CD4-positive, alpha-beta T cell treated with Interleukin-17A for 1 hour (primary cell): ENCODE measurements around the gene LYSET.
"Not testable (repeated sequence)": the region's sequence is repeated elsewhere in the genome, so short reads cannot be mapped to it uniquely, and the experiment has no call there.

Source experiments
- DNase-seq: peaks from one replicate; pipeline ENCODE4 v3.0.0-alpha.2; 2020

The LYSET gene

GRCh38 chr14:93230539-93230938, 45.4 kb downstream of the LYSET start:
- DNase-seq = no peak

DNA sequence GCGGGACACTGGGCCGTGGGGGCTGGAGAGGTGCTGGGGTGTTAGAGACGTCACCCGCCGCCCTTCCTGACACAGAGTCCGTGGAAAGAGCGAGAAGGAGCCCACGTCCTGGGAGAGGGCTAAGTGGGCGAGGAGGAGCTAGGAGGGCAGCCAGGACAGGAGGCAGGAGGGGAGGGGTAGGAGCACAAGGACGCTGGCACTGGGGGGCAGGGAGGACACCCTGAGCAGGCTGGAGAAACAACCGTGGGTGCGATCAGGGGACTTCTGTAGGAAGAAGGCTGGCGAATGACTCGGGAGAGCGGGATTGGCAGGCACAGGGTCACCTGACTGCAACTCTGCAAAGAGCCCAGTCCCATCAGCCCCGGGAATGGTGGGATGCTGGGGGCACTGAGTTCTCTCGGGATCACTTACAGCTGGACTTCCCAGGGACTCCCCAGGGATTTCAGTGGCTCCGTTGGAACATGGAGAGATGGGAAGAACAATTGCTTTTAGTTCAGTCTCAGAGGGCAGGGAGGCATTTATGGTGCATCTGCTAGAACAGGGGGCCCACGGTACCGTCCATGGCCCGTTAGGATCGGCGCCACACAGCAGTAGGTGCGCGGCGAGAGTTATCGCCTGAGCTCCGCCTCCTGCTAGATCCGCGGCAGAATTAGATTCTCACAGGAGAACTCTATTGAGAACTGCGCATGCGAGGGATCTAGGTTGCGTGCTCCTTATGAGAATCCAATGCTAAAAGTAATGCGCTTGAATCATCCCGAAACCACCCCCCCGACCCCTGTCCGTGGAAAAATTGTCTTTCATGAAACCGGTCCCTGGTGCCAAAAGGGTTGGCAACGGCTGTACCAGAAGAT, 46.2 kb downstream of the LYSET start:
- DNase-seq = no peak

- no peak for DNase-seq
Observed at GRCh38 chr14:93232159-93232558, 47.0 kb downstream of the LYSET start.

GRCh38 chr14:93233078-93233477, 48.0 kb downstream of the LYSET start:
- not testable (repeated sequence) for DNase-seq

GRCh38 chr14:93234798-93235197, 49.7 kb downstream of the LYSET start:
- no peak for DNase-seq
